GM19193 (cell line): ENCODE results near the gene SGMS2.

Source experiments
- POLR2A ChIP-seq: IDR thresholded peaks from 4 replicates; pipeline ENCODE4 v1.6.1; 2011; ENCODE audit not compliant: insufficient read depth, insufficient read length; ENCODE audit errors: extremely low read depth

SGMS2 gene

GRCh38 chr4:107824350-107825071, at the start of gene SGMS2:
TSS of gene SGMS2 (plus strand) at chr4:107824932. CDS start at chr4:107895554, 70,622 bp downstream.
- TF ChIP-seq POLR2A: no peak

- TF ChIP-seq POLR2A: no peak
These were observed 46.8 kb upstream of the SGMS2 start for GRCh38 chr4:107777890-107778289.

- TF ChIP-seq POLR2A: no peak
These were observed 45.8 kb upstream of the SGMS2 start for GRCh38 chr4:107778784-107779530.

GRCh38 chr4:107780665-107781064, 44.1 kb upstream of the SGMS2 start:
- no peak for TF ChIP-seq POLR2A

GRCh38 chr4:107791902-107792301, 32.8 kb upstream of the SGMS2 start:
- no peak for TF ChIP-seq POLR2A

GRCh38 chr4:107792711-107793110, 32.0 kb upstream of the SGMS2 start:
- no peak for TF ChIP-seq POLR2A

GRCh38 chr4:107793996-107794395, 30.7 kb upstream of the SGMS2 start:
- TF ChIP-seq POLR2A: no peak

- TF ChIP-seq POLR2A: no peak
These were observed 24.9 kb upstream of the SGMS2 start for GRCh38 chr4:107799669-107800450.

GRCh38 chr4:107800706-107801105, 24.0 kb upstream of the SGMS2 start:
- TF ChIP-seq POLR2A: no peak

- no peak for TF ChIP-seq POLR2A
These were observed 22.9 kb upstream of the SGMS2 start for GRCh38 chr4:107801766-107802211.

- TF ChIP-seq POLR2A: no peak
These were observed 19.8 kb upstream of the SGMS2 start for GRCh38 chr4:107804956-107805355.

- no peak for TF ChIP-seq POLR2A
These were observed 18.5 kb upstream of the SGMS2 start for GRCh38 chr4:107806196-107806595.

- TF ChIP-seq POLR2A: no peak
These were observed 16.2 kb upstream of the SGMS2 start for GRCh38 chr4:107808572-107808971.

- TF ChIP-seq POLR2A: no peak
These were observed 15.5 kb upstream of the SGMS2 start for GRCh38 chr4:107809210-107809609.

- TF ChIP-seq POLR2A: no peak
These were observed 10.0 kb upstream of the SGMS2 start for GRCh38 chr4:107814758-107815157.
